Stimulated activated CD8-positive, alpha-beta memory T cell treated with anti-CD3 and anti-CD28 coated beads, Interleukin-2, amount 100 ng/mL, for 1 hour (primary cell): Measurements from ENCODE around the gene PODXL2.
"Not testable (repeated sequence)": the region's sequence is repeated elsewhere in the genome, so short reads cannot be mapped to it uniquely, and the experiment has no call there.

Source experiments
- DNase-seq, 2 donors: peaks; one replicate each; pipeline ENCODE4 v3.0.0-alpha.2; 2020; ENCODE audit warnings: low read depth in 2 of 2

Gene PODXL2

GRCh38 chr3:127675651-127676391, 46.8 kb downstream of the PODXL2 start:
- DNase-seq = no peak

GRCh38 chr3:127676456-127676855, 47.5 kb downstream of the PODXL2 start:
- DNase-seq = no peak

GRCh38 chr3:127676921-127677351, 48.0 kb downstream of the PODXL2 start:
- no peak for DNase-seq

- no peak for DNase-seq
These were observed 48.7 kb downstream of the PODXL2 start for GRCh38 chr3:127677541-127678314.

DNA sequence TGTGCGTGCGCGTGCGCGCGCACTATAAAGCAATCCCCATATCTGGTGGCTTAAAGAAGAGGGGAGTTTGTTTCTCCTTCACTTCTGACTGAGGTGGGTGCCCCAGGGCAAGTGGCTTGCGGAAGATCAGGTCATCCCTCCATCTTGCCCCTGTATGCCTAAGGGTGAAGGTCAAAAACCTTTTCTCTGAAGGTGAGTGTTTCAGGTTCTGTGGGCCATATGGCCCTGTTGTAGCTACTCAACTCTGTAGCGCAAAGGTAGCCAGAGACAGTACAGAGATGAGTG, 49.3 kb downstream of the PODXL2 start:
- DNase-seq = no peak

DNA sequence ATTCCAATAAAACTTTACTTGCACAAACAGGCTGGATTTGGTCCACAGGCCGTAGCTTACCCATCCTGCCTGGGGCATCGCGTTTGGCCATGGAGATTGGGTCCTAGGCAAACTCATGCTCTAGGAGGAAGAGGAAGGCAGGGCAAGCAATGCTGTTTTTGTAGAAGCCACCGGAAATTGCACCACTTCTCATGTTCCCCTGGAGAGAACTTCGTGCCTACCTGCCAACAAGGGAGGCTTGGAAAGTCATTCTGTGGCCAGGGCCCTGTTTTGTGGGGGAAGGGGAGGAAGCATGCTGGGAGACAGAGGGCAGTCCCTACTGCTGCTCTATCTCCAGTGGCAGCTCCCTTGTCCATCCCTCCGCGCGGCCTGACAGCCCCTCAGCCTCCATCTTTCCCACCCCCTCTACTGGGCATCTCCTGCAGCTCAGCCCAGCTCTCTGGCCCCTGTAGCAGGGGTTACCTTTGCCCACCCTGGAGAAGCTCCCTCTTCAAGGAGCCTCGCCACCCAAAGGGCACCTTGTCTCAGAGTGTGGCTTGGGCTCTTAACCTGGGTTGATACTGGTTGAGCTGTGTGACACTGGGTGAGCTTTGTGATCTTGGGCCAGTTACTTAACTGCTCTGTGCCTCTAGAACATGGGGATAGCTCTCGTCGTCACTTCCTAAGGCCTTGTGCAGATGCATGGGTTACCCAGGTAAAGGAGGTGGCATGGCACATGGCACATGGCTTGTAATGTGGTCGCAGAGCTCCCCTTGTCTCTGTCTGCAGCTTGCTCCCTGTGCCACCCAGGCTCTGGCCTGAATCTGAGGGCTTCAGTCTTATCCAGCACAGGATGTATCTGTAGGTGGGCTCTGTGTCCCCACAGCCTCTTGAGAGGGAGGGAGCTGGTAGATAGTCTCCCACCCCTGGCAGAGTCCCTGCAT, 49.9 kb downstream of the PODXL2 start:
- no peak for DNase-seq

DNA sequence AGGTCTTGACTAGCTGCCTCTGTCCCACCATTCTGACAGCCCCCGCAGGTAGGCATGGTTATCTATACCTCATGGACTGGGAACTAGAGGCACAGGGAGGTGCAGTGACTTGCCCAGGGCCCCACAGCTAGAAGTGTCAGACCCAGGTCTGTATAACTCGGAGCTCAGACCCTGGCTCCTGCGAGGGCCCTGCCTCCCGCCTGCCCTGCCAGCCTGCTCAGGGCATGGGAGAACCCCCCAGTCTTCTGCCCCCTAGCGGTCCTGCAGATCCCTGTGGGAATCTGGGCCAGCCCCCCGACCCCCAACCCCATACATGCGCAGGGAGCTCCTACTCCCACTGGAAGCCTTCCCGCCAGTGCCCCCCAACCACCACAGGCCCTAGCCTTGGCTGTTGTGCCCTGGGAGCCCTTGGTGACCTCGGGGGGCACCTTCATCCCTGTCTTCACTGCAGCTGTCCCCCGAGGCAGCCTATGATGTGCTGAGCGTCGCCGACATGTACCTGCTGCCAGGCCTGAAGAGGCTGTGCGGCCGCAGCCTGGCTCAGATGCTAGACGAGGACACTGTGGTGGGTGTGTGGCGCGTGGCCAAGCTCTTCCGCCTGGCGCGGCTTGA, 50.7 kb downstream of the PODXL2 start:
- DNase-seq = no peak

GRCh38 chr3:127680146-127680661, 51.2 kb downstream of the PODXL2 start:
- DNase-seq = no peak

DNA sequence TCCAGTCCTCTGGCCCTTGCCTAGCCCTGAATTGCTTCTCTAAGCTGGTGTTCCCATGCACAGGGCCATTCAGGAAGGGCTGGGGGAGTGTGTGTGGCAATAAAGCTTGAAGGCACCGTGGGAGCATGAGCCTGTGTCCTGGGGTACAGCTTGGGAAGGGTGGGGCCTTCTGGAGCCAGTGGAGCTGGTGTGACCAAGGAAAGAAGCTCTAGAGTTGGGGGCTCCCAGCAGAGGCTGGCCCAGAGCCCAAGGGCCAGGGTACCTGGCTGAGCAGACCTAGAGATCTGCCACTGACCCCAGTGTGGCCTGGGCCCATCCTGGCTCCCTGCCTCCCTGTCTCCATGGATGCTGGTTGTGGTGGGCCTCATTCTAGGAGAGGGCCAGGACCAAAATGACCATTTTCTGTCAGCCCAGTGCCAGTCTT, 51.8 kb downstream of the PODXL2 start:
- DNase-seq = no peak

- not testable (repeated sequence) for DNase-seq
These were observed 53.2 kb downstream of the PODXL2 start for GRCh38 chr3:127682175-127682554.

- DNase-seq = no peak
These were observed 53.6 kb downstream of the PODXL2 start for GRCh38 chr3:127682561-127682960.

GRCh38 chr3:127684871-127685707, 56.1 kb downstream of the PODXL2 start:
- DNase-seq = no peak

DNA sequence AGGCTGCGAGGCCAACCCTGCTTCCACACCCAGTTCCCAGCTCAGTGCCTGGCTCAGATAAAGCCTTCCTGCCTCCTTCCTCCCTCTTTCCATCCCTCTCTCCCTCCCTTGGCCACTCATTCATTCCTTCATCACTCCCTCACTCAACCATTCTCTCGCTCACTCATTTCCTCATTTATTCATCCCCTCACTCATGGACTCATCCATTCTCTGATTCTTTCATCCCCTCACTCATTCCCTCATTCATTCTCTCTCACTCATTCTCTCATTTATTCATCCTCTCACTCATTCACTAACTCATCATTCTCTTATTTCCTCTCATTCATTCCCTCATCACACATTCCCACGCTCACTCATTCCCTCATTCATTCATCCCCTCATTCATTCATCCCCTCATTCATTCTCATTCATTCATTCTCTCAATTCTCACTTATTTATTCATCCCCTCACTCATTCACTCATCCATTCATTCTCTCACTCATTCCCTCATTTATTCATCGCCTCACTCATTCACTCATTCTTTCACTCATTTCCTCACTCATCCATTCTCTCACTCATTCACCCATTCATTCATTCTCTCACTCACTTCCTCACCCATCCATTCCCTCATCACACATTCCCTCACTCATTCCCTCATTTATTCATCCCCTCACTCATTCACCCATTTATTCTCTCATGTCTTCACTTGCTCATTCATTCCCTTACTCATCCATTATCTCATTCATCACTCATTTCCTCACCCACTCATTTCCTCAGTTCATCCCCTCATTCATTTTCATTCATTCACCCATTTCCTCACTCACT, 56.9 kb downstream of the PODXL2 start:
- DNase-seq = no peak

DNA sequence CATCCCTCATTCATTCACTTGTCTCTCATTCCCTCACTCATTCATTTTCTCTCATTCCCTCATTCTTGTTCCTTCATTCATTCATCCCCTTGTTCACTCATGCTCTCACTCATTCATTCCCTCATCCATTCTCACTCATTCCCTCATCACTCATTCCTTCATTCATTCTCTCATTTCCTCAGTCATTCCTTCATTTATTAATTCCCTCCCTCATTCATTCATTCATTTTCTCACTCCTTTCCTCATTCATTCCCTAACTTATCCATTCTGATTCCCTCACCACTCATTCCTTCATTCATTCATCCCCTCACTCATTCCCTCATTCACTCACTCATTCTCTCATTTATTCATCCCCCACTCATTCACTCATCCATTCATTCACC, 57.5 kb downstream of the PODXL2 start:
- DNase-seq = no peak

DNA sequence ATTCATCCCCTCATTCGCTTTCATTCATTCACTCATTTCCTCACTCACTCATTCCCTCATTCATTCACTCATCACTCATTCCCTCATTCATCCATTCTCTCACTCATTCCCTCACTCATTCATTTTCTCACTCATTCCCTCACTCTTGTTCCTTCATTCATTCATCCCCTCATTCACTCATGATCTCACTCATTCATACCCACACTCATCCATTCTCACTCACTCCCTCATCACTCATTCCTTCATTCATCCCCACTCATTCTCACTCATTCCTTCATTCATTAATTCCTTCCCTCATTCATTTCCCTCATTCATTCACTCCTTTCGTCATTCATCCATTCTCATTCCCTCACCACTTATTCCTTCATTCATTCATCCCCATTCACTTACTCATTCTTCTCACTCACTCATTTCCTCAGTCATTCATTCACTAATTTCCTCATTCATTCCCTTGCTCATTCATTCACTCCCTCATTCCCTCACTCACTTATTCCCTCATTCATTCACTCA, 58.3 kb downstream of the PODXL2 start:
- DNase-seq = no peak

DNA sequence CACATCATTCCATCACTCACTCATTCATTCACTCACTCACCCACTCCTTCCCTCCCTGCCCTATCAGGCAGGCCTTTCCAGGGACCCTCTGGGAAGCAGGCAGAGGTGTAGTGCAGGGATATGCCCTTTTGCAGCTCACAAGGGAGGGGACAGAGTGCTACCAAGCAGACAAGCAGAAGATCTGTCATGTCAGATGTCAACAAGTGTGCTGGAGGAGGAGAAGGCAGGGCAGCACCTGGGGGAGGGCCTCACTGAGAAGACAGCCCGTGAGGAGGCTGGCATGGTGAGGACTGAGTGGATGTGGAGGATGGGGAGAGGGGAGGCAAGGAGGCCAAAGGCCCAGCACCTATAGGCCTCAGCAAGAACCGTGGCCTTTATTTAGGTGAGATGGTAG, 59.0 kb downstream of the PODXL2 start:
- DNase-seq = no peak

- DNase-seq = no peak
These were observed 59.7 kb downstream of the PODXL2 start for GRCh38 chr3:127688416-127689265.

- no peak for DNase-seq
These were observed 60.4 kb downstream of the PODXL2 start for GRCh38 chr3:127689266-127689860.
